Activated naive CD8-positive, alpha-beta T cell (primary cell): ENCODE measurements around the gene MAP3K3.
"Not testable (repeated sequence)": the region's sequence is repeated elsewhere in the genome, so short reads cannot be mapped to it uniquely, and the experiment has no call there.

ENCODE experiments used
- H3K27ac Mint-ChIP-seq: one replicate; pipeline ENCODE4 v1.8.0; 2021; ENCODE audit warnings: mixed read lengths
- H3K27me3 Mint-ChIP-seq: one replicate; pipeline ENCODE4 v1.8.0; 2021; ENCODE audit warnings: mixed read lengths
- H3K36me3 Mint-ChIP-seq: one replicate; pipeline ENCODE4 v1.8.0; 2021; ENCODE audit warnings: mixed read lengths
- H3K4me1 Mint-ChIP-seq: one replicate; pipeline ENCODE4 v1.8.0; 2021; ENCODE audit warnings: low read depth, mixed read lengths
- H3K4me3 Mint-ChIP-seq: one replicate; pipeline ENCODE4 v1.8.0; 2021; ENCODE audit warnings: mild to moderate bottlenecking, mixed read lengths
- H3K9me3 Mint-ChIP-seq: one replicate; pipeline ENCODE4 v1.8.0; 2021; ENCODE audit warnings: low read depth, mixed read lengths

MAP3K3 gene

DNA sequence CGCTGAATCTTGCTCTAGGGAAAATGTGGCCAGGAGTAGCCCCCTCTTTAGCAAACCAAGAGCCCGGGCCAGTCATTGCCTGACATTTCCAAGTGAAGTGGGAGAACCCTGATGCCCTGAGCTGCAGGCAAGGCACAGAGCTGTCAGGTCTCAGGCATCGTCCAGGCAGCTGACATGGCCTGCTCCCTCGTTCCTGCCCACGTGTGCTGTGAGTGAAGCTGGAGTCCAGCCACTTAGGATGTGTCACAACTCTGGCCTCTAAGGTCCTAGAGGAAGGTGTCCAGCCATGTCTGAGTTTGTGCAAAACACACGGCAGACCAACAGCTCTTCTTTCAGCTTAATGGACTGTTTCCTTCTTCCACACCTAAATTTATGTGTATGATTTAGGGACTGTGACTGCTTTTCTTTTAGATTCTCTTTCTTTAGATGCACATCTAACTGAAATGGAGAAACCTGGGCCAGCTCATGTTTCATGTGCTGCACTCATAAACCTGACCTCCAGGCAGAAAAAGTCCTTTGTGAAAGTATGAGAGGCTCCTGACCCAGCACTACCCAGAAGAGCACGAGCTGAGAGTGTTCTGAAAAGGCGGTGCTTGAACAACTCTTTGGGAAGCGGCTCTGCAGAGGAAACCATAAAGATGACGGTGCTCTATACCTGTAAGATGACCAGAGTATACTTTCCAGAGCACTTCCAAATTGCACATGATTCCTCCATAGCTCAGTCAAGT, 92.5 kb downstream of the MAP3K3 start:
- no peak overlapping the region for H3K27ac Mint-ChIP-seq
- no peak overlapping the region for H3K4me3 Mint-ChIP-seq
- H3K9me3 Mint-ChIP-seq: no peaks in the 10 kb centered on the region
- peaks cover 10% of the 10 kb centered on the region for H3K4me1 Mint-ChIP-seq
- H3K27me3 Mint-ChIP-seq: no peaks in the 10 kb centered on the region
- H3K36me3 Mint-ChIP-seq: no peaks in the 10 kb centered on the region

DNA sequence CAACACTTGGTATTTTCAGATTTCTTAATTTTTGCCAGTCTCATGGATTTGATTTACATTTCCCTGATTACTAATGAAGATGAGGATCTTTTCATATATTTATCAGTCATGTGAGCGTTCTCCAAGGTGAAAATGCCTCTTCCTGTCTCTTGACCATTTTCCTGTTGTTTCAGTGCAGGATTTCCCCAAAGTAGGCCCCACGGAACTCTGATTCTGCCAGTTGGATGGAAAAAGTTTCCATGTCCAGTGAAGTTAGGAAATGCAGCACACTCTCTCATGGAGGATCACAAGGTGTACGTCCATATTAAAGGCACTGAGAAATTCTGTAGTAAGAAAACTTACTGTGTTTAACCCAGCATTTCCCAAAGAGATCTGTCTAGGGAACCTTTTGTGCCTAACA, 94.2 kb downstream of the MAP3K3 start:
- Mint-ChIP-seq H3K4me3 (no peak overlapping the region), H3K4me1 (no peaks in the 10 kb centered on the region), H3K36me3 (no peaks in the 10 kb centered on the region), H3K27me3 (no peaks in the 10 kb centered on the region), H3K27ac (peak overlapping the region; percentile 62), H3K9me3 (no peaks in the 10 kb centered on the region)

DNA sequence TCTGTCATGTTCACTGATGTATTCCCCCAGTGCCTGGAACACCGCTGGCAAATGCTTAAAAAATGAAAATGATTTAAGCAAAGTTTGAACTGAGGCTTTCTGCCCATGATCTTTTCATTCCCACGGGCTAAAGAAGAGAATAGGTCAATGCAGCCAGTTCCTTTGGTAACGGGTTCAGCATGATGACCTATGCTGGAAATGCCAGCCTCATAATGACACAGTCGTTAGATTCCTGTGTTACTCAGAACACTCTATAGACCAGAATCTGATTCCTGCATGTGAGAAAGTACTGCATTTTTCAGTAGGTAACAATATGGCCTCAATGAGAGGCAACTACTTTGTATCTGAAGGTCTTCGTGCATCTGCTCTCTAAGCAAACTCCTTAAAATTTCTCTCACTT, 96.8 kb downstream of the MAP3K3 start:
- Mint-ChIP-seq H3K4me1 (no peaks in the 10 kb centered on the region), H3K9me3 (no peaks in the 10 kb centered on the region), H3K27me3 (no peaks in the 10 kb centered on the region), H3K4me3 (no peak overlapping the region), H3K27ac (no peak overlapping the region), H3K36me3 (no peaks in the 10 kb centered on the region)

DNA sequence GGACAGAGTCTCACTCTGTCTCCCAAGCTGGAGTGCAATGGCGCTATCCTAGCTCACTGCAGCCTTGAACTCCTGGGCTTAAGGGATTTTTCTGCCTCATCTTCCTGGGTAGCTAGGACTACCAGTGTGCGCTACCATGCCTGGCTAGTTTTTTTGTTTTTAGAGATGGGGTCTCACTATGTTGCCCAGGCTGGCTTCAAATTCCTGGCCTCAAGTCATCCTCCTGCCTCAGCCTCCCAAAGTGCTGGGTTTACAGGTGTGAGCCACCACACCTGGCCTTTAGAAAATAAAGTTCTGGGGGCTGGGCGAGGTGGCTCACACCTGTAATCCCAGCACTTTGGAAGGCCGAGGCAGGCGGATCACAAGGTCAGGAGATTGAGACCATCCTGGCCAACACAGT, 98.0 kb downstream of the MAP3K3 start:
- not testable (repeated sequence) for H3K4me3 Mint-ChIP-seq, H3K9me3 Mint-ChIP-seq, H3K27ac Mint-ChIP-seq

DNA sequence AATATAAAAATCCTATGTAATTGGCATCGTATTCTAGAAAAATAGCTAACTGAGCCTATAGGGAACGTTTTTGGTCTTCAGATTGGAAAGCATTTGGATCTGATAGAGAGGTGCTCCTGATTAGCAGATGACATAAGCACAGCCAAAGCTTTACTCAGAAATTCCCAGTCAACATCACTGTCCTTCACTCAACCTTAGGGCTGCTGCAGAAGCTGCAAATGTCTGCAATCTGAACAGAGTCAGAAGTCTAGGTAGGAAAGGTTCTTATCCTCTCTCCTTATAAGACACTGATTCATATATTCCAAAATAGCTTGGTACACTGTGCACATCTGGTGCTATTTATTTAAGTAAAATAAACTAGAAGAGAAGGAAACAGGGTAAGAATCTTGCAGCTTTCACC, 100.2 kb downstream of the MAP3K3 start:
- Mint-ChIP-seq H3K36me3 (no peaks in the 10 kb centered on the region), H3K27ac (no peak overlapping the region)

More for the DNA sequence above, 98.0 kb downstream of the MAP3K3 start:
- not testable (repeated sequence) for H3K4me1 Mint-ChIP-seq, H3K36me3 Mint-ChIP-seq, H3K27me3 Mint-ChIP-seq

DNA sequence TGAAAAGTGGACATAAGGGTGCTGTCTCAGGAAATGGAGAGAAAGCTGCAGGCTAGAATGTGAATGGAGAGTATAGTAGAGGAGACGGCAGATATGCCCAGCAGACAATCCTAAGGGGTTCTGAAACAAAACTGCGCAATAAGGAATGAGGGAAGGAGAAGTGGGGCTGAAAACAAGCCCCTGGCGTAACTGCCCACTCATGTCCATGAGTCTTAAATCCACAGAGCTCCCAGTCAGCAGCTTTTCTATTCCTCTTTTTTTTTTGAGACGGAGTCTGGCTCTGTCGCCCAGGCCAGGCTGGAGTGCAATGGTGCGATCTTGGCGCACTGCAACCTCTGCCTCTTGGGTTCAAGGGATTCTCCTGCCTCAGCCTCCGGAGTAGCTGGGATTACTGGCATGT, 113.5 kb downstream of the MAP3K3 start:
- Mint-ChIP-seq H3K9me3 (no peaks in the 10 kb centered on the region), H3K27ac (no peak overlapping the region), H3K27me3 (no peaks in the 10 kb centered on the region), H3K4me3 (no peak overlapping the region), H3K36me3 (peaks cover 2% of the 10 kb centered on the region), H3K4me1 (peaks cover 13% of the 10 kb centered on the region)

More for the DNA sequence above, 100.2 kb downstream of the MAP3K3 start:
- no peaks in the 10 kb centered on the region for H3K27me3 Mint-ChIP-seq
- H3K9me3 Mint-ChIP-seq: no peaks in the 10 kb centered on the region
- H3K4me3 Mint-ChIP-seq: no peak overlapping the region
- H3K4me1 Mint-ChIP-seq: no peaks in the 10 kb centered on the region

DNA sequence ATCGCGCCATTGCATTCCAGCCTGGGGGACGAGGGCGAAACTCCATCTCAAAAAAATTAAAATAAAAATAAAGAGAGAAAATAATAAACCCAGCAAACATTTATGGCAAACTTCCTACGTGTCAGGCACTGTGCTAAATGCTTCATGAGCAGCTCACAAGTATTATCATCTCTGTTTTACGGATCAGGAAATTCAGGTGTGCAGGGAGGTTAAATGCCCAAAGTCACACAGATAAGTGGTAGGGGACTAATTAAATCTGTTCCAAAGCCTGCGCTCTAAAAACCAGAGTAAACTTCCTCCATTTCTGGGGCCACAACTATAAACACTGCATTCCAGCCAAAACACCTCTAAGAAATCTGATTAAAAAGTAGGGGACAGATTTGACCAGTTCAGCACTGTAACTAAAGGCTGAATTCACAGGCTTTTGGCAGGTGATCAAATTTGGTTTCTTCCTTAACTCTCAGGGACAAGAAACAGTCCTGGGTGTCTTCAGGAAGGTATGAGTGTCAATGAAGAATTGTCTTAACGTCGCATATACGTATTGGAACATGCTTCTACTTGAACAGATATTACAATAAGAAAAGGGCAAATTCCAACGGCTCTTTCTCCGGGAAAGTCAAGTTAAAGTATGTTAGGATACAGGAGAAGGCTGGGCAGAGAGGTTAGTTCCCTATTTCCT, 118.4 kb downstream of the MAP3K3 start:
- Mint-ChIP-seq H3K36me3 (no peaks in the 10 kb centered on the region), H3K27ac (peak overlapping the region; percentile 97), H3K4me1 (peaks cover 23% of the 10 kb centered on the region), H3K4me3 (peak overlapping the region; percentile 96), H3K9me3 (no peaks in the 10 kb centered on the region), H3K27me3 (no peaks in the 10 kb centered on the region)

DNA sequence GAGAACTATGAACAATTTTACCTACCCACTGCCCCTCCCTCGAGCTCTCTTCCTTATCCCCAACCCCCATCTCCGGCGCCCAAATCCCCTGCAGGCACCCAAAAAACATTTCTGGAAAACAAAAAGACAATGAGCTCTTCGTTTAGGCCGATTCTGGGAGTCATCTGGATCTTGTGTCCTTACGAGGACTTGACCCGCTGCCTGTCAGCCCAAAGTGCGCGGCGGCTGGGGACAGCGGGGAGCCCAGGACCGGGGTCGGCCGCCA, 118.9 kb downstream of the MAP3K3 start:
- Mint-ChIP-seq H3K27me3 (no peaks in the 10 kb centered on the region), H3K4me3 (peak overlapping the region; percentile 96), H3K9me3 (no peaks in the 10 kb centered on the region), H3K27ac (peak overlapping the region; percentile 97), H3K36me3 (peaks cover 4% of the 10 kb centered on the region), H3K4me1 (peaks cover 23% of the 10 kb centered on the region)

DNA sequence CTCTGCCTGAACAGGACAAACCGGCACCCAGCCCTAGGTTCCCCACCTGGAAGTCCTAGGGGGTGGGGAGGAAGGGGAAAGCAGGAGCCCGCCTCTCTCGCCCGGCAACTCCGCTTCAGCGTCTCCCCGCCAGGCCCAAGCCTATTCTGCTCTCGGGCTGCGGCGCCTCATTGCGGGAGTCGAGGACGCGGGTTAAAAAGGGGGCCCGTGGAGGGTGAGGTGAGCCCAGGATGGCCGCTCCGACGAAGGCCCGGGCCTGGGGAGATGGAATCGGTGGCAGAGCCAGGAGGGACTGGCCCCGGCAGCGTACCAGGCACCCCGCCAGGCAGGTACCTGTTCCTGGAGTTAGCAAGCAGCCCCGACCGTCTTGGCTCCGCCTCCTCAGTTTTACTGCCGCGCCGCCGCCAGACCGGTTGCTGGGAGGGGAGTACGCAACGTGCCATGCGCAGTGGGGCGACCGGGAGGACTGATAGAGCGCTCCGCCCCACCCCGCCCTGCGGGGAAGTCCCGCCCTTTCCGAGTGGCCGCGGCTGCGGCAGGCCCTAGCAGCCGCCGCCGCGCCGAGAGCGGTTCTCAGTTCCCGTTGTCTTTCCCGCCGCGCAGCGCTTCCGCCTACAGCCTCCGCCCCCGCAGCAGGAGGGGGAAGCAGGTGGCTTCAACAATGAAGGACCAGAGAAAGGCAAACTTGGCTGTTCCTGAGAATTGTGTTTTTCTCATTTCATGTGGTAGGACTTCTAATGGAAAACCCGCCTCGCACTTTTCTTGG, 119.4 kb downstream of the MAP3K3 start, which contains the start of gene STRADA:
STRADA (minus strand) TSS at position 392 of the 766 bp plus-strand sequence. CDS start 13,430 bp downstream, outside the sequence.
- Mint-ChIP-seq H3K27me3 (no peaks in the 10 kb centered on the region), H3K4me1 (peaks cover 23% of the 10 kb centered on the region), H3K4me3 (peak within 1 kb of the TSS; percentile 96), H3K9me3 (no peaks in the 10 kb centered on the region), H3K27ac (peak within 1 kb of the TSS; percentile 97), H3K36me3 (peaks cover 5% of the 10 kb centered on the region)
